H9 (cell line): ENCODE results near the gene VOPP1. TPM values are rescaled to one million over a fixed set of nuclear protein-coding genes. Genes with fewer than 3 reads are reported as not detected.
A peak's percentile ranks its signal among the peaks of the same experiment; 100 is the strongest.

Experiments
- DNase-seq: peaks from one replicate; pipeline ENCODE4 v3.0.0-alpha.2; 2017
- H2AFZ ChIP-seq: one replicate; pipeline ENCODE4 v1.6.1; 2013; ENCODE audit warnings: mild to moderate bottlenecking, low read length, control low read depth, moderate library complexity
- H2AK5ac ChIP-seq: 2 replicates; pipeline ENCODE4 v1.6.1; 2013; ENCODE audit warnings: low read length, control low read depth, mixed read lengths; ENCODE audit not compliant: insufficient read length
- H2BK120ac ChIP-seq: one replicate; pipeline ENCODE4 v1.6.1; 2013; ENCODE audit warnings: low read depth, mild to moderate bottlenecking, low read length, control low read depth, inconsistent platforms; ENCODE audit not compliant: poor library complexity, severe bottlenecking
- H2BK12ac ChIP-seq: 2 replicates; pipeline ENCODE4 v1.6.1; 2013; ENCODE audit warnings: low read length, control low read depth, mixed read lengths, low read depth; ENCODE audit not compliant: insufficient read length
- H2BK15ac ChIP-seq: 2 replicates; pipeline ENCODE4 v1.6.1; 2013; ENCODE audit warnings: low read depth, low read length, control low read depth
- H2BK20ac ChIP-seq: one replicate; pipeline ENCODE4 v1.6.1; 2013; ENCODE audit warnings: low read depth, mild to moderate bottlenecking, low read length, control low read depth, inconsistent platforms; ENCODE audit not compliant: poor library complexity, severe bottlenecking
- H2BK5ac ChIP-seq: 2 replicates; pipeline ENCODE4 v1.6.1; 2013; ENCODE audit warnings: low read length, control low read depth, mixed read lengths; ENCODE audit not compliant: insufficient read length
- H3K14ac ChIP-seq: 2 replicates; pipeline ENCODE4 v1.6.1; 2013; ENCODE audit warnings: low read length, control low read depth; ENCODE audit not compliant: insufficient read depth
- H3K18ac ChIP-seq: 2 replicates; pipeline ENCODE4 v1.6.1; 2013; ENCODE audit warnings: low read depth, mild to moderate bottlenecking, mixed read lengths, low read length, control low read depth; ENCODE audit not compliant: insufficient read length
- H3K23ac ChIP-seq: 2 replicates; pipeline ENCODE4 v1.6.1; 2013; ENCODE audit warnings: low read length, control low read depth, mixed read lengths, low read depth; ENCODE audit not compliant: insufficient read length
- H3K23me2 ChIP-seq: 2 replicates; pipeline ENCODE4 v1.6.1; 2013; ENCODE audit warnings: low read depth, mild to moderate bottlenecking, mixed read lengths, low read length, control low read depth; ENCODE audit not compliant: insufficient read length, poor library complexity, severe bottlenecking
- H3K27ac ChIP-seq: 2 replicates; pipeline ENCODE4 v1.5.1; 2013; ENCODE audit warnings: low read length, control low read depth, mixed read lengths, low read depth; ENCODE audit not compliant: insufficient read length
- H3K27me3 ChIP-seq: 2 replicates; pipeline ENCODE4 v1.6.1; 2013; ENCODE audit warnings: low read length, control low read depth, inconsistent platforms; ENCODE audit not compliant: insufficient read depth
- H3K4ac ChIP-seq: 2 replicates; pipeline ENCODE4 v1.6.1; 2013; ENCODE audit warnings: low read depth, mild to moderate bottlenecking, control low read depth, inconsistent platforms, low read length, moderate library complexity
- H3K4me1 ChIP-seq: 2 replicates; pipeline ENCODE4 v1.6.1; 2013; ENCODE audit warnings: low read length, control low read depth, inconsistent platforms; ENCODE audit not compliant: insufficient read depth
- H3K4me2 ChIP-seq: 2 replicates; pipeline ENCODE4 v1.6.1; 2013; ENCODE audit warnings: low read length, control low read depth, mixed read lengths; ENCODE audit not compliant: insufficient read length, insufficient read depth
- H3K56ac ChIP-seq: 2 replicates; pipeline ENCODE4 v1.6.1; 2013; ENCODE audit warnings: low read depth, mild to moderate bottlenecking, mixed read lengths, low read length, control low read depth; ENCODE audit not compliant: insufficient read length
- H3K79me1 ChIP-seq: 2 replicates; pipeline ENCODE4 v1.6.1; 2013; ENCODE audit warnings: low read depth, mild to moderate bottlenecking, moderate library complexity, low read length, control low read depth, inconsistent platforms; ENCODE audit not compliant: insufficient read depth, poor library complexity, severe bottlenecking
- H3K79me2 ChIP-seq: 2 replicates; pipeline ENCODE4 v1.6.1; 2013; ENCODE audit warnings: low read length, control low read depth, inconsistent platforms; ENCODE audit not compliant: insufficient read depth
- H3K9ac ChIP-seq: 2 replicates; pipeline ENCODE4 v1.6.1; 2013; ENCODE audit warnings: low read length, control low read depth, mixed read lengths; ENCODE audit not compliant: insufficient read length; ENCODE audit errors: extremely low read depth
- H3K9me3 ChIP-seq: one replicate; pipeline ENCODE4 v1.6.1; 2013; ENCODE audit warnings: low read depth, low read length, inconsistent platforms; ENCODE audit not compliant: control insufficient read depth
- H3T11ph ChIP-seq: one replicate; pipeline ENCODE4 v1.6.1; 2013; ENCODE audit warnings: mild to moderate bottlenecking, low read length, control low read depth, inconsistent platforms
- H4K20me1 ChIP-seq: one replicate; pipeline ENCODE4 v1.6.1; 2013; ENCODE audit not compliant: control insufficient read depth, insufficient read length, insufficient read depth
- H4K5ac ChIP-seq: 2 replicates; pipeline ENCODE4 v1.6.1; 2013; ENCODE audit warnings: low read depth, mild to moderate bottlenecking, mixed read lengths, low read length, control low read depth; ENCODE audit not compliant: insufficient read length
- H4K8ac ChIP-seq: replicated peaks from 2 replicates; pipeline ENCODE4 v1.6.1; 2013; ENCODE audit warnings: low read length, control low read depth, mixed read lengths, low read depth; ENCODE audit not compliant: insufficient read length
- H4K91ac ChIP-seq: 2 replicates; pipeline ENCODE4 v1.6.1; 2013; ENCODE audit warnings: low read depth, mild to moderate bottlenecking, moderate library complexity, mixed read lengths, low read length, control low read depth; ENCODE audit not compliant: insufficient read length
- H3K27ac Mint-ChIP-seq, 3 experiments: 2 replicates in 2 of 3; 3 replicates in 1 of 3; pipeline ENCODE4 v1.8.0; 2020 to 2021; ENCODE audit warnings: mixed read lengths in 3 of 3, mild to moderate bottlenecking in 1 of 3, moderate library complexity in 1 of 3
- H3K27me3 Mint-ChIP-seq: 2 replicates; pipeline ENCODE4 v1.8.0; 2021; ENCODE audit warnings: low read depth, mild to moderate bottlenecking, moderate library complexity, mixed read lengths
- H3K36me3 Mint-ChIP-seq, 3 experiments: 2 replicates in 2 of 3; 3 replicates in 1 of 3; pipeline ENCODE4 v1.8.0; 2020 to 2021; ENCODE audit warnings: low read depth in 3 of 3, mixed read lengths in 3 of 3; ENCODE audit not compliant: insufficient read depth in 1 of 3
- H3K4me1 Mint-ChIP-seq, 2 experiments: 2 replicates each; pipeline ENCODE4 v1.8.0; 2020; ENCODE audit warnings: mixed read lengths in 2 of 2
- H3K4me3 Mint-ChIP-seq, 2 experiments: 2 replicates in 1 of 2; 3 replicates in 1 of 2; pipeline ENCODE4 v1.8.0; 2020 to 2021; ENCODE audit warnings: mild to moderate bottlenecking in 2 of 2, mixed read lengths in 2 of 2, moderate library complexity in 1 of 2
- H3K9me3 Mint-ChIP-seq, 2 experiments: 2 replicates in 1 of 2; 3 replicates in 1 of 2; pipeline ENCODE4 v1.8.0; 2020; ENCODE audit warnings: mild to moderate bottlenecking in 2 of 2, mixed read lengths in 2 of 2, moderate library complexity in 1 of 2
- WGBS: extraction: QIAGEN DNeasy Blood & Tissue Kit; methylation state at CpG from one replicate; pipeline ENCODE4 v1.1.7; 2013; ENCODE audit warnings: missing lambda C conversion rate, low lambda C conversion rate, mixed read lengths; ENCODE audit not compliant: insufficient read length; ENCODE audit errors: extremely low coverage; 5-methylcytosine and 5-hydroxymethylcytosine counted together
- total RNA-seq: library from RNA; stranded (reverse); gene quantifications from 2 replicates; pipeline ENCODE4 v1.2.1, GENCODE V29; 2021
- TF ChIP-seq, protein P1 (sequence below): fragments of 200-600 bp; sonication (generic); conservative IDR thresholded peaks from 3 replicates; pipeline ENCODE4 v1.8.0; 2021; ENCODE audit warnings: antibody characterized with exemption, mild to moderate bottlenecking

The VOPP1 gene
- total RNA-seq, 1 experiment from 2014 or later = 55.7 TPM

- no peaks in the 10 kb centered on the region for H4K20me1 ChIP-seq
- H3K79me1 ChIP-seq = no peaks in the 10 kb centered on the region
- no peak overlapping the region for H3T11ph ChIP-seq
- H3K23ac ChIP-seq = no peak overlapping the region
- no peak overlapping the region for H3K4ac ChIP-seq
- DNase-seq = peak; percentile 8
- H2BK12ac ChIP-seq = no peak overlapping the region
- H3K56ac ChIP-seq = no peak overlapping the region
- H3K79me2 ChIP-seq = no peaks in the 10 kb centered on the region
- H2AK5ac ChIP-seq = no peak overlapping the region
- H4K5ac ChIP-seq = no peak overlapping the region
- H2BK5ac ChIP-seq = no peak overlapping the region
- H3K4me2 ChIP-seq = no peak overlapping the region
- no peak overlapping the region for H2BK20ac ChIP-seq
- no peak overlapping the region for H3K27ac ChIP-seq
- H3K27me3 ChIP-seq = no peaks in the 10 kb centered on the region
- TF ChIP-seq, protein P1, sequence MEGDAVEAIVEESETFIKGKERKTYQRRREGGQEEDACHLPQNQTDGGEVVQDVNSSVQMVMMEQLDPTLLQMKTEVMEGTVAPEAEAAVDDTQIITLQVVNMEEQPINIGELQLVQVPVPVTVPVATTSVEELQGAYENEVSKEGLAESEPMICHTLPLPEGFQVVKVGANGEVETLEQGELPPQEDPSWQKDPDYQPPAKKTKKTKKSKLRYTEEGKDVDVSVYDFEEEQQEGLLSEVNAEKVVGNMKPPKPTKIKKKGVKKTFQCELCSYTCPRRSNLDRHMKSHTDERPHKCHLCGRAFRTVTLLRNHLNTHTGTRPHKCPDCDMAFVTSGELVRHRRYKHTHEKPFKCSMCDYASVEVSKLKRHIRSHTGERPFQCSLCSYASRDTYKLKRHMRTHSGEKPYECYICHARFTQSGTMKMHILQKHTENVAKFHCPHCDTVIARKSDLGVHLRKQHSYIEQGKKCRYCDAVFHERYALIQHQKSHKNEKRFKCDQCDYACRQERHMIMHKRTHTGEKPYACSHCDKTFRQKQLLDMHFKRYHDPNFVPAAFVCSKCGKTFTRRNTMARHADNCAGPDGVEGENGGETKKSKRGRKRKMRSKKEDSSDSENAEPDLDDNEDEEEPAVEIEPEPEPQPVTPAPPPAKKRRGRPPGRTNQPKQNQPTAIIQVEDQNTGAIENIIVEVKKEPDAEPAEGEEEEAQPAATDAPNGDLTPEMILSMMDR = no peak
- Mint-ChIP-seq H3K36me3 (peaks cover 16 to 45% (median 20%) of the 10 kb centered on the region in 3 experiments; a peak in 6 of 7 replicates), H3K9me3 (no peaks in the 10 kb centered on the region), H3K27me3 (no peaks in the 10 kb centered on the region; the same call in 1 of the 2 replicates), H3K27ac (no peak overlapping the region), H3K4me3 (no peak overlapping the region), H3K4me1 (peaks cover 4 to 5% of the 10 kb centered on the region in 2 experiments; a peak in 1 of 4 replicates)
- H4K91ac ChIP-seq = no peak overlapping the region
- no peak overlapping the region for H3K14ac ChIP-seq
- H3K23me2 ChIP-seq = no peaks in the 10 kb centered on the region
- no peak overlapping the region for H2BK120ac ChIP-seq
- no peaks in the 10 kb centered on the region for H3K9me3 ChIP-seq
- no peak overlapping the region for H3K9ac ChIP-seq
- no peaks in the 10 kb centered on the region for H3K4me1 ChIP-seq
- H2BK15ac ChIP-seq = no peak overlapping the region
- WGBS = no CpG with 5 or more reads among the region's 5 CpGs
- H4K8ac ChIP-seq = no peak overlapping the region
- H3K18ac ChIP-seq = no peak overlapping the region
- no peak overlapping the region for H2AFZ ChIP-seq
Measured at GRCh38 chr7:55486192-55486590, 86.1 kb downstream of the VOPP1 start.
